ENCODE measurements around the gene PCDHGA1.
A peak's percentile ranks its signal among the peaks of the same experiment; 100 is the strongest.

Gene PCDHGA1

GRCh38 chr5:141493500-141494422 is 163.4 kb downstream of the PCDHGA1 start:
- DNase-seq, result no peak

GRCh38 chr5:141494761-141495452 is 164.6 kb downstream of the PCDHGA1 start:
- DNase-seq, result peak; percentile 54

GRCh38 chr5:141495453-141495811 is 165.1 kb downstream of the PCDHGA1 start:
- DNase-seq, result no peak

DNA sequence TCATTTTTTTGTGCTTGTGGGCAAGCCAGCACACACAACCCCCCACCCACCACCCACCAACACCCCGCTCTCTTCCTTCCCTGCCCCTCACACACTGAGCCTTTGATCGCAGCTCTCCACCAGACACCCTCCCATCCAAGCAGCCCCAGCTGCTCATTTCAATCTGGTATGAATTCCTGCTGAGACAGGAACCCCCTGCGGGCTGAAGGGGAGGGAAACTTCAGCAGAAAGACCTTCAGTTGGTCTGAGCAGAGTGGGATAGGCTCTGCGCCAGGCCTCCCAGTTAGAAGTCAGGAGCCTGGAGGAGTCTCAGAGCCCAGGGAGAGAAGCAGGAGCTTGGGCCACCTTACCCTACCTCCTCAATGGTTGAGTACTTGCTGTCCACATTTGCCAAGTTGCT is 165.7 kb downstream of the PCDHGA1 start:
- no peak for DNase-seq

- DNase-seq, result no peak
These were observed 171.4 kb downstream of the PCDHGA1 start for GRCh38 chr5:141501761-141502160.

GRCh38 chr5:141503681-141504080 is 173.4 kb downstream of the PCDHGA1 start:
- no peak for DNase-seq

DNA sequence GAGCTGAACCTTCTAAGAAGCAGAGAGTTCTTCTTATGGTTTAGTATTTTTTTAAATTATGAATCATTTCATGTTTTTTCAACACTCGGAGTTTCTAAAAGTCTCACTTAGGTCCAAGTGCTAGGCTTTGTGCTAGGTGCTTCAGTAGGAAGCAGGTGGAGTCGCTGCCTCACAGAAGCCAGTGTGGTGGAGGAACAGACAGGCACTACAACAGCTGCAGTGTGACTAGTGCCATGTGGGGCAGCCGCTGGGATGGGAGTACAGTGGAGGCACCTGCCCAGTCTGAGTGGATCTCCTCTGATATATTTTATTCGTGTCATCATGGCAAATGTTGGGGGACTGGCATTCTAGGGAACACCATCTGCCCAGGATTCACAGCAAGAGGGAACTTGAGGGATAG is 173.9 kb downstream of the PCDHGA1 start:
- DNase-seq, result no peak

- no peak for DNase-seq
These were observed 176.3 kb downstream of the PCDHGA1 start for GRCh38 chr5:141506381-141507155.

DNA sequence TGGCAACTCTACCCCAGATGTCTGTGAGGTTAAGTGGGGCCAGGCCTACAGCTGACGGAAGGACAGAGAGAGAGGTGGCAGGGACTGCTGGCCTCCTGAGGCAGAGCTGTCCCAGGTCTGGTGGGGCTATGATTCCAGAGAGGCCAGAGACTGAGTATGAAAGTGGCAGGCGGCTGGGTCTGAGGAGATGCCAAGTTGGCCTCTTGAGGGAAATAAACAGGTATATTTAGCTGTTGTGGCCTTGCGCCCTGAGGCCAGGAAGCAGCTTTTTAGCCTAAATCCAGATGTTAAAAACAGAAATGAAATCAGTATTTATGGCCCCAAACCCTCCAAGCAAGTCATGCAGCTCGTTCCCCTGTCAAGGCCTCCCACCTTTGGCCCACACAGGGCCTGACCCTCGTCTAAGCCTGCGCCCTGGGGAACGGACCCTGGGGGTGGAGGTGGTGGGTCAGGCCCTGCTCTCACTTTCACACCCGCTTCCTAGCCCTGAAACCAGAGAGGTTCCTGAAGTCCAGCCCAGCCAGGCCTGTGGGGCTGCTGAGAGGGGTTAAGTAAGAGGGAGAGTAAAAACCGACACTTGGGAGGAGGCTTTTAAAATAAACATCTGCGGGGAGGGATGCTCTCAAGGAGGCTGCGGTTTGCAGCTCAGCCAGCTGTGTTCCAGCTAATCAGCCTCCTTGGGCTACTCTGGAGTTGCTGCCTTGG is 177.2 kb downstream of the PCDHGA1 start:
- DNase-seq, result no peak

- no peak for DNase-seq
These were observed 178.1 kb downstream of the PCDHGA1 start for GRCh38 chr5:141508440-141508797.

DNA sequence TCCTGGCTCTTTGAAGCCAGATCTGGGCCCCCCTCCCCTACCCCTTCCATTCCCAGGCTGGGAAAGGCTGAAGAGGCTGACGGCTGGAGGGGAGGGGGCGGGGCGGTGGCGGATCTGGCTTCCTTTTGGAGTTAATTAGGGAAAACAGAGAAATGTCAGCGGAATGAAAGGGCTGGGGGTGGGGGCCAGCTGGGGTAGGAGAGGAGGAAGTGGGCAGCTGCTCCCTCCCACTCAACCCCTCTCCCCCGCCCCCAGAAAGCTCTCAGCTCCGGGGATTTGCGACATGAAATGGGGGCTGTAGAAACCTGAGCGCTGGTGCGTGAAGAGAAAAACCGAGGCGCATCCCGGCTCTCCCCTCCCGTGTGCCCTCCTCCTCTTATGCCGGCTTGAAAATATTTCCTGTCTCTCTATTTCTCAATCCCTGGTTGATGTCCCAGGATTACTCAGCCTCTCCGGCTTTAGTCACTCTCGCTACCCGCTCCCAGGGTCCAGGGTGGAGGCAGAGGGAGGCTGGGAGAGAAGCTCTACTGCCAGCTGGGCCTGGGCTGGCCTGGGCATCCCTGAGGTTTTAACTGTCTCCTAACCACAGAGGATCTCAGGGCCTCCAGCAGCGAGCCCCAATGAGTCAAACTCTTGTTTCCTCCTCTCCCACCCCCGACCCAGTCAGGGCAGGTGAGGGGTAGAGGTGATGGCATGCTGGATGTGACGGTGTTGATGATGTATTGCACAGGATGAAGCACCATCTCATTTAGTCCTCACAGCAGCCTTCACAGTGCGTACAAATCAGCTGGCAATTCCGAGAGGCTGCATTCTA is 178.7 kb downstream of the PCDHGA1 start:
- DNase-seq, result peak; percentile 23

DNA sequence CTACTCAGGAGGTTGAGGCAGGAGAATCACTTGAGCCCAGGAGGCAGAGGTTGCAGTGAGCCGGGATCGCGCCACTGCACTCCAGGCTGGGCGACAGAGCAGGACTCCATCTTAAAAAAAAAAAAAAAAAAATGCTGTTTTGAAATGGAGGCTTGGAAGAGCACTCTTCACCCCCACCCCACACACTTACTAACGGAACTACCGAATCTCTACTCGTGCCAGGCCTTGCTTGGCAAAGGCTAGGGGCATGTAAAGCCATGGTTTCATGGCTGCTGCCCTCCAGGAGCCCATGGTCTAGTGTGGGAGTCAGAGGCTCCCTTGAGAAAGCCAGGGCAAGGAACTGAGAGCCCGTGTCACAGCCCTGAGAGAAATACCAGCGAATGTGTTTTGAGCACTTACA is 179.8 kb downstream of the PCDHGA1 start:
- DNase-seq, result no peak

- DNase-seq, result no peak
These were observed 180.7 kb downstream of the PCDHGA1 start for GRCh38 chr5:141510850-141511601.

GRCh38 chr5:141511771-141512325 is 181.5 kb downstream of the PCDHGA1 start:
- DNase-seq, result no peak

GRCh38 chr5:141512390-141512910 is 182.1 kb downstream of the PCDHGA1 start:
- peak; percentile 62 for DNase-seq

- DNase-seq, result peak; percentile 68
These were observed 182.8 kb downstream of the PCDHGA1 start for GRCh38 chr5:141512911-141513626.

- peak; percentile 80 for DNase-seq
These were observed 183.5 kb downstream of the PCDHGA1 start for GRCh38 chr5:141513627-141514329.

- DNase-seq, result no peak
These were observed 184.2 kb downstream of the PCDHGA1 start for GRCh38 chr5:141514330-141515133.
